GM11168 (cell line): ENCODE results near the gene IL15.
"Not testable (repeated sequence)": the region's sequence is repeated elsewhere in the genome, so short reads cannot be mapped to it uniquely, and the experiment has no call there.

Experiments used
- in situ Hi-C: fragments of 300-500 bp; cut with MboI; formaldehyde crosslinking; loops from one replicate; pipeline ENCODE4 v1.12.0; 2022; ENCODE audit warnings: low sequenced_read_pairs; ENCODE audit not compliant: unreplicated experiment

Gene IL15

GRCh38 chr4:141692081-141692480 lies 55.7 kb downstream of the IL15 start:
- in situ Hi-C loops = loop anchor here (5.0 kb wide), 1 partner anchor 60 kb away; no protein-coding TSS in a partner anchor

DNA sequence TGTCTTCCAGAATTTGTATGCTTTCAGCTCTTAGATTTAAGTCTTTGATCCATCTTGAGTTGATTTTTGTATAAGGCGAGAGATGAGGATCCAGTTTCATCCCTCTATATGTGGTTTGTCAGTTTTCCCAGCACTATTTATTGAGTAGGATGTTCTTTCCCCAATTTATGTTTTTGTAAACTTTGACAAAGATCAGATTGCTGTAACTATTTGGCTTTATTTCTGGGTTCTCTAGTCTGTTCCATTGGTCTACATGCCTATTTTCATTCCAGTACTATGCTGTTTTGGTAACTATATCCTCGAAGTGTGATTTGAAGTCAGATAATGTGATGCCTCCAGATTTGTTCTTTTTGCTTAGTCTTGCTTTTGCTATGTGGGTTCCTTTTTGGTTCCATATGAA lies 60.7 kb downstream of the IL15 start:
- in situ Hi-C loops = no loop called here

DNA sequence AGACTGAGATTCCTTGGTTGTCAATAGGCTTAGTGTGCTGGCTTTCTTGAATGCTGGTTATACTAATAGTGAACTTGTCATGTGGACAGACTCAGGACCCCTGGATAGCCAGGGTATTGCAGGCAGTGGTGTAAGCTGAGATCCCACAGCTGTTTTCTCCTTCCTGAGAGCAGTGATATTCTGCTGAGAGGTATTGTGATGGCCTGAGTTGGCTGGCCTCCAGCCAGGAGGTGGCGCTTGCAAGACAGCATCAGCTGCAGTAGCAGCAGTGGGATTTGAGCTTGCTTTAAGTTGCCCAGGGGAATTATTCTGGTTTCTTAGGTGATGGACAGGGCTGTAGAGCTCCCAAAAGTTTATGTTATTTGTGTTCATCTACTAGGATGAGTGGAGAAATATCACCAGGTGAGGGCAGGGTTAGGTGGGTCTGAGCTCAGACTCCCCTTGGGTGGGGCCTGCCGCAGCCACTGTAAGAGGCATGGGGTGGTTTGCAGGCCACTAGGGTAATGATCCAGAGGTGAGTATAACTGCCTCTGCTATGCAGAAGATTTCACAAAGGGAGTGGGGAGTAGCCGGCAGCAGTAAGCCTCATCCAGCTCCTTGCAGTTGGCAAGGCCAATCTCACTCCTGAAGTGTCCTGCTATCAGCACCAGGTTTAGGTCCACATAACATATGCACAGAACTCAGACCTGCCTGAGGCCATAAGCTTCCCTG lies 66.2 kb downstream of the IL15 start:
- in situ Hi-C loops = no loop called here

GRCh38 chr4:141703497-141703896 lies 67.1 kb downstream of the IL15 start:
- in situ Hi-C loops = no loop called here

DNA sequence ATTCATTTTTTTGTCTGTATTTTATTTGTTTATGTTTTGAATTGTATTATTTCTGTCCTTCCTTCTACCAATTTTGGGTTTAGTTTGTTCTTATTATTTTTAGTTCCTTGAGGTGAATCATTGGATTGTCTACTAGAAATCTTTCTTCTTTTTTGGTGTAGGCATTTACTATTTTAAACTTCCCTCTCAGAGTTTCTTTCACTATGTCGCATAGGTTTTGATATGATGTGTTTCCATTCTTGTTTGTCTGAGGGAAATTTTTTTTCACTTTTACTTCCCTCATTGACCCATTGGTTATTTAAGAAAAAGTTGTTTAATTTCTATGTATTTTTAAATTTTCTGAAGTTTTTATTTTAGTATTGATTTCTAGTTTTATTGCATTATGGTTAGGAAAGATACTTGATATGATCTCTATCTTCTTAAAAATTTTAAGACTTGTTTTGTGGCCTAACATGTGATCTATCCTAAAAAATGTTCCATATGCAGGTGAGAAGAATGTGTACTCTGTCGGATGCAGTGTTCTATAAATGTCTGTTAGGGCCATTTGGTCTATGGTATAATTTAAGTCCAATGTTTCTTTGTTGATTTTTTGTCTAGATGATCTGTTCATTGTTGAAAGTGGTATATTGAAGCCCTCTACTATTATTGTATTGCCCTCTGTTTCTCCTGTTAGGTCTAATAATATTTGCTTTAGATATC lies 68.8 kb downstream of the IL15 start:
- in situ Hi-C loops = no loop called here

- in situ Hi-C loops = no loop called here
These were observed 69.5 kb downstream of the IL15 start for GRCh38 chr4:141705747-141706377.

- in situ Hi-C loops = no loop called here
These were observed 70.1 kb downstream of the IL15 start for GRCh38 chr4:141706445-141706844.

- in situ Hi-C loops = no loop called here
These were observed 74.8 kb downstream of the IL15 start for GRCh38 chr4:141711211-141711610.

DNA sequence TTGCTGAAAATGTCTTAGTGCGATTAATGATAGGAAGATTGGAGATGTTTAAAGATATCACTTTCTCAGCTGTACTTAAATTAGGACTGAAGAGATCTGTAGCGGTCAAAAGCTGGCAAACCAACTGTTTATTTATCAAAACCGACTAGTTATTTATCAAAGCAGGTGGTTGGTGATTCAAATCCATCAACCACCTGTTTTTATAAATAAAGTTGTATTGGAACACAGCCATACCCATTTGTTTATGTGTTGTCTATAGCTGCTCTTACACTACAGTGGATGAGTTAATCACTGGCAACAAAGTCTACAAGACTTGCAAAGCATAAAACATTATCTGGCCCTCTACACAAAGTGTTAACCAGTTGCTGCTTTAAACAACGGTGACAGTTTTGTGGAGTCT lies 76.8 kb downstream of the IL15 start:
- in situ Hi-C loops = no loop called here

DNA sequence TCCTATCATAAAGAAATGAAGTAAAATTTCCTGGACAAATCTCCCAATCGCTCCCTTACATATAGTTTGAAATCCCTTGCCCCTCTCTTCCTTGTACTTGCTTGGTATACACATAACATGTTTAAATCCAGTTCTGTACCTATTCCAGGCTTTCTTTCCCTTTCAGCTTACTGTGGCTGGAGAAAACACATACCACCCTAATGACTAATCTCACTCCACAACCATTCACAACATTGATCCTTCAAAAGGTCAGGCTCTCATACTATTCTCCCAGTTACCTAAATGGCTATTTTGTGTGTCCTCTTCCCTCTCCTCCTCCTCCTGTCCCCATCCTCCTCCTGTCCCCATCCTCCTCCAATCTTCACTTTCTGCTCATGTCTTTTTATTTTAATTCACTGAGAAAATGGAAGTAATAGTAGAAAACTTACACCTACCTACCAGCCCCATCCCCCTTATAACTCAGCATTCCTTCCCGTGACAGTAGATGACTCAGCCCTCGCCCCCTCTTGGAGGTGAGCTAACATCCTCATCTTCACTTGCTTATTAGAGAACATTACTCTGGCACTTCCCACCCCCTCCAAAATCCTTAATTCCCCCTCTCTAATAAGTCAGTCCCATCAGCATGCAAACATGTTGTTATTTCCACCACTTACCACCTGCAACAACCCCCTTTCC lies 77.5 kb downstream of the IL15 start:
- in situ Hi-C loops = no loop called here

DNA sequence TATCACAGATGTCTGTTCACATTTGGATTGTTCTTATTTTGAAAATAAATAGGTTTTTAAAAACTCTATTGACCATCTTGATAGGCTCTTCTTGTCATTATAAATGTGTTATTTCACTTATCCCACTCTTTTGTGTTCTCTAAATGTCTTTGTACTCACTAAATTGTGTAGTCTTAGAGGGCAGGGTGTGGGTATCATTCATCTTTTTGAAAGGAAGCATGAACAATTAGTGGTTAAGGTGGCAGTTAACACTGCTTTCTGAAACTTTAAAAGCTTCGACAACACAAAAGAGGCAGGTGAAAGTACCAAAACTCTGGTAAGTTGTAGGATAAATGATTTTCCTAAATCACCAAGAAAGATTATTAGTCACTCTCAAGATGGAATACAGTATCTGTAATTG lies 83.2 kb downstream of the IL15 start:
- in situ Hi-C loops = no loop called here

DNA sequence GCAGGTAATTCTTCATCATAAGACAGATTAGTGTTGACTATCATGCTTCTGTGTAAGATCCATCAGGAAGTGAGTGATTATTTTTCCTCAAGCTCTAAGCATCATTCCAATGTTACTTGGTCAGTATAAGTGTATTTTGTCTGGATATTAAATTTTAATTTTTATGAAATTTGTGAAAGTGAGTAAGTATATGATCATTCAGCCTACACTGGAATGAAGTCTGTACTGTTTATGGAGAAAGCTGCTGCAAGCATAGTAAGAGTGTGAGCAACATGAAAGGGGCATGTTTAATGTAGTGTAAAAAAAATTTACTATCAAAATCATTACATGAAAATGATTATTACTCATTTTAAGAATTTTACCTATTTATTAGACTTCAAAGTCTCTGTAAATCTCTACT lies 84.8 kb downstream of the IL15 start:
- in situ Hi-C loops = no loop called here

- in situ Hi-C loops = no loop called here
These were observed 88.3 kb downstream of the IL15 start for GRCh38 chr4:141724646-141725045.

- in situ Hi-C loops = no loop called here
These were observed 91.0 kb downstream of the IL15 start for GRCh38 chr4:141727420-141727819.

DNA sequence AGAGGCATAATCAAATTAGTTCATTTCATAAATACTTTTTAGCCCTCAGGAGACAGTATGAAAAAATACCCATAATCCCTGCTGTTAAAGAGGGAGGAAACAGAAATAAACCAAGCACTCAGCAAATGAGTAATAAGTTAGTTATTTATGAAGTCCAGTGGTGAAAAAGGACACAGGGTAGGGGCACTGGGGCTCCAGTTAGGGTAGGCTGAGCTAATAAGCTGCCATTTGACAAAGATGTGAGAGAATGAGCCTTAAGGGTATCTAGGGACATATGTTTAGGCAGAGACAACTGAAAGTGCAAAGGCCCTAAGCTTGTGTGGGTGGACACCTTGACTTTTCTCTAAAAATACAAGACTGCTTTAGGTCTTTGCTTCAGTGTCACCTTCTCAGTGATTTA lies 94.4 kb downstream of the IL15 start:
- in situ Hi-C loops = no loop called here

DNA sequence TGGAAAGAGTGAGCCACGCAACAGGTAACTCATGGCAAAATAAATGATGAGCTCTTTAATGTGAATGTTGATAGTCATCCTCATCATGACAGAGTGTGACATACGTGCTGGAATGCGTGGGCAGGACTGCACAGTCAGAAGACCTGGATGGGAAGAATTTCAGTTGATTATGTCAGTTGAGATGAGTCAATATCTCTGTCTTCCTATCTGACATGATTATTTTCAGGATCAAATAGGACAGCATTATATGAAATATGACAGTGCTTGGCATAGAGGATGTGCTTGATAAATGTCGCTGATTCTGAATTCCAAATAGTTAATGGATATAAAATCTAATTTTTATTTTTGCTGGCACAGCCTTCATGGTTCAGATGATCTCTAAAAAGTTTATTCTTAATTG lies 95.1 kb downstream of the IL15 start:
- in situ Hi-C loops = no loop called here

DNA sequence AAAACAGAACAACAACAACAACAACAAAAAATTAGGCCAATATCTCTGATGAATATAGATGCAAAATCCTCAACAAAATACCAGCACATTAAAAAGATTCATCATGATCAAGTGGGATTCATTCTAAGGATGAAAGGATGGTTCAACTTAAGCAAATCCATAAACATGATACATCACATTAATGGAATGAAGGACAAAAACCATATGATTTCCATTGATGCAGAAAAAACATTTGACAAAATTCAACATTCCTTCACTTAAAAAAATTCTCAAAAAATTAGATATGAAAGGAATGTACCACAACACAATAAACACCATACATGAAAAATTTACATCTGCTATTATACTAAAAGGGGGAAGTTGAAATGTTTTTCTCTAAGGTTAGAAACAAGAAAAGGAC lies 103.3 kb downstream of the IL15 start:
- in situ Hi-C loops = no loop called here

GRCh38 chr4:141746026-141746425 lies 109.6 kb downstream of the IL15 start:
- in situ Hi-C loops = no loop called here

DNA sequence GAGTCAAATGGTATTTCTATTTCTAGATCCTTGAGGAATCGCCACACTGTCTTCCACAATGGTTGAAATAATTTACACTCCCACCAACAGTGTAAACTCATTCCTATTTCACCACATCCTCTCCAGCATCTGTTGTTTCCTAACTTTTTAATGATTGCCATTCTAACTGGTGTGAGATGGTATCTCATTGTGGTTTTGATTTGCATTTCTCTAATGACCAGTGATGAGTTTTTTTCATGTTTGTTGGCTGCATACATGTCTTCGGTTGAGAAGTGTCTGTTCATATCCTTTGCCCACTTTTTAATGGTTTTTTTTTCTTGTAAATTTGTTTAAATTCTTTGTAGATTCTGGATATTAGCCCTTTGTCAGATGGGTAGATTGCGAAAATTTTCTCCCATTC lies 115.4 kb downstream of the IL15 start:
- in situ Hi-C loops = not testable (repeated sequence)

DNA sequence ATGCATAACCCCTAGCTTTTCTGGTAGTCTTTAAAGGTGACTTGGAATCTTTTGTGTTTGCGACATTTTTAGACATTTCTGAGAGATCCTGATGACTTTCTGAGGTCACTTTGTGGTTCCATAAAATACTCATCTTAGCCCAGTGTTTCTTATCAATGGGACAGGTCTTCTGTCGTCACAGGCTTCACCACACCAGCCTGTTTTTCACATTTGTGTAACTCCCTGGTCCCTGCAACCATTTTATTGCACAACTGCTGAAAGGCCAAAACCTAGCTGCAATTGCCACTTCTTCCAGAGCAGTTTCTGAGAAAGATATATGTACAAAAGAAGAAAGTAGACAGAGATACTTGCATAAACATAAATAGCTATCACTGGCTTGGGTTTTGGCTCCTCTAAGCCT lies 120.9 kb downstream of the IL15 start:
- in situ Hi-C loops = no loop called here

- in situ Hi-C loops = no loop called here
These were observed 123.5 kb downstream of the IL15 start for GRCh38 chr4:141759796-141760425.
